GM12878 (cell line): ENCODE results near the gene HTR7. TPM values are rescaled to one million over a fixed set of nuclear protein-coding genes. Genes with fewer than 3 reads are reported as not detected.

Experiments
- ATAC-seq: fragments of 200-7000 bp; cut with Tn5 transposase; 3 replicates; pipeline ENCODE4 v1.9.1; 2020; ENCODE audit warnings: mild to moderate bottlenecking, moderate library complexity
- BruUV-seq: library from RNA; stranded (reverse); fragments of 400-500 nt; replicated peaks from 2 replicates; lab custom pipeline; 2021; lab: Mats Ljungman, UMichigan
- CTCF ChIA-PET: fragments of 300-600 bp; sonication (Branson Sonifier 250); formaldehyde crosslinking; extraction: SDS; loops from one replicate; lab custom pipeline; 2021; ENCODE audit warnings: inconsistent platforms; lab: Yijun Ruan, JAX
- POLR2A ChIA-PET: fragments of 350-600 bp; formaldehyde crosslinking; extraction: SDS; loops from one replicate; lab custom pipeline; 2021; ENCODE audit warnings: inconsistent platforms; lab: Charles Lee
- RAD21 ChIA-PET: fragments of 300-600 bp; sonication (Branson Sonifier 250); formaldehyde crosslinking; loops from one replicate; lab custom pipeline; 2023; ENCODE audit warnings: antibody characterized with exemption; ENCODE audit not compliant: unreplicated experiment; lab: Charles Lee
- SMC1A ChIA-PET: fragments of 300-600 bp; sonication (Branson Sonifier 250); formaldehyde crosslinking; loops from one replicate; lab custom pipeline; 2023; ENCODE audit not compliant: unreplicated experiment, uncharacterized antibody; lab: Charles Lee
- DNase-seq: peaks from one replicate; pipeline ENCODE4 v3.0.0-alpha.2; 2011; ENCODE audit warnings: low read depth, low spot score
- FAIRE-seq: peaks from 3 replicates; lab custom pipeline; 2011; peaks lifted over from hg19 to GRCh38; lab: Jason Lieb, UNC
- H2AFZ ChIP-seq: 2 replicates; pipeline ENCODE4 v1.6.0; 2011; ENCODE audit warnings: low read depth, low read length, control low read depth; ENCODE audit not compliant: control insufficient read depth
- H3K27ac ChIP-seq: 2 replicates; pipeline ENCODE4 v1.5.1; 2011; ENCODE audit warnings: control low read depth; ENCODE audit not compliant: control insufficient read depth, insufficient read depth
- H3K27me3 ChIP-seq, 2 experiments: replicated peaks in 1 of 2; 2 replicates each; pipeline versions ENCODE4 v1.6.0 to v1.6.1; 2011; ENCODE audit warnings: low read length in 1 of 2; ENCODE audit not compliant: control insufficient read depth in 2 of 2, insufficient read depth in 2 of 2
- H3K36me3 ChIP-seq, 2 experiments: 2 replicates each; pipeline ENCODE4 v1.5.1; 2011; ENCODE audit warnings: low read length in 1 of 2; ENCODE audit not compliant: control insufficient read depth in 2 of 2, insufficient read depth in 2 of 2
- H3K4me1 ChIP-seq: 2 replicates; pipeline ENCODE4 v1.6.1; 2011; ENCODE audit warnings: mild to moderate bottlenecking, low read length, moderate library complexity, mixed read lengths; ENCODE audit not compliant: control insufficient read depth, insufficient read depth
- H3K4me2 ChIP-seq: 2 replicates; pipeline ENCODE4 v1.6.0; 2011; ENCODE audit warnings: control low read depth; ENCODE audit not compliant: control insufficient read depth, insufficient read depth
- H3K4me3 ChIP-seq: fragments of 200-600 bp; sonication (generic); 2 replicates; pipeline ENCODE4 v1.5.1; 2016
- H3K79me2 ChIP-seq: 2 replicates; pipeline ENCODE4 v1.6.0; 2011; ENCODE audit warnings: low read length; ENCODE audit not compliant: control insufficient read depth, insufficient read depth
- H3K9ac ChIP-seq: 2 replicates; pipeline ENCODE4 v1.8.0; 2011; ENCODE audit warnings: low read length, control low read depth, mixed read lengths; ENCODE audit not compliant: control insufficient read depth, insufficient read depth
- H3K9me3 ChIP-seq: replicated peaks from 3 replicates; pipeline ENCODE4 v1.5.1; 2011; ENCODE audit warnings: mild to moderate bottlenecking, low read length; ENCODE audit not compliant: control insufficient read depth, insufficient read depth
- H4K20me1 ChIP-seq: 2 replicates; pipeline ENCODE4 v1.6.0; 2011; ENCODE audit not compliant: control insufficient read depth, insufficient read depth
- CHD4 ChIP-seq: fragments of 200-600 bp; sonication (generic); IDR thresholded peaks from 2 replicates; pipeline ENCODE4 v1.6.1; 2016; ENCODE audit warnings: mild to moderate bottlenecking
- HDAC6 ChIP-seq: fragments of 200-600 bp; sonication (generic); IDR thresholded peaks from one replicate; pipeline ENCODE4 v1.8.0; 2017; ENCODE audit warnings: antibody characterized with exemption; ENCODE audit not compliant: unreplicated experiment
- POLR2A ChIP-seq: IDR thresholded peaks from 2 replicates; pipeline ENCODE4 v1.6.1; 2011; ENCODE audit warnings: low read depth, mild to moderate bottlenecking, low read length
- RBBP5 ChIP-seq: fragments of 200-600 bp; sonication (generic); conservative IDR thresholded peaks from 2 replicates; pipeline ENCODE4 v1.6.1; 2016
- SPI1 ChIP-seq: IDR thresholded peaks from 2 replicates; pipeline ENCODE4 v1.6.1; 2011; ENCODE audit warnings: low read depth, mild to moderate bottlenecking, low read length, moderate library complexity, borderline replicate concordance; ENCODE audit not compliant: insufficient read depth
- TCF12 ChIP-seq: IDR thresholded peaks from 2 replicates; pipeline ENCODE4 v1.6.1; 2011; ENCODE audit warnings: low read depth, mild to moderate bottlenecking, low read length
- ZNF384 ChIP-seq: IDR thresholded peaks from 2 replicates; pipeline ENCODE4 v1.6.1; 2012; ENCODE audit warnings: low read depth, mild to moderate bottlenecking, low read length, improper control_type of control experiment, borderline replicate concordance
- WGBS: methylation state at CpG from one replicate; pipeline ENCODE4 v1.1.6; 2016; ENCODE audit warnings: low lambda C conversion rate; ENCODE audit not compliant: insufficient replicate concordance, insufficient coverage; ENCODE audit errors: missing lambda C conversion rate; 5-methylcytosine and 5-hydroxymethylcytosine counted together
- in situ Hi-C: fragments of 300-500 bp; cut with MboI; formaldehyde crosslinking; loops from 9 replicates; pipeline ENCODE4 v1.14.3; 2018; ENCODE audit warnings: mixed read lengths
- intact Hi-C: fragments of 100-400 bp; cut with micrococcal nuclease; formaldehyde crosslinking; loops from one replicate; pipeline ENCODE4 v1.14.2; 2022; ENCODE audit not compliant: unreplicated experiment
- polyA plus RNA-seq, 11 experiments: library from polyadenylated mRNA; depleted of rRNA in 4 of 11; unstranded in 6 of 11; stranded (reverse) in 5 of 11; fragments of >200 nt; fragmentation: Nextera tagmentation in 4 of 11; fragmentation: Illumina TruSeq in 1 of 11; extraction: Ambion mirVana in 4 of 11; extraction: Trizol in 1 of 11; gene quantifications; 1 replicate in 1 of 11; 2 replicates in 10 of 11; pipeline versions ENCODE4 v1.2.1 to v1.2.3, GENCODE V29; 2011 to 2016; ENCODE audit warnings: inconsistent platforms in 2 of 11, missing spikeins in 2 of 11, low read depth in 1 of 11
- total RNA-seq, 4 experiments: library from RNA; depleted of rRNA in 3 of 4; stranded (reverse); fragments of >200 nt in 3 of 4; fragmentation: Illumina TruSeq in 1 of 4; extraction: Trizol in 1 of 4; gene quantifications; 2 replicates each; pipeline versions ENCODE4 v1.2.1 to v1.2.3, GENCODE V29; 2013 to 2021
- TF ChIP-seq, protein P1 (sequence below): fragments of 450-650 bp; IDR thresholded peaks from 2 replicates; pipeline ENCODE4 v1.6.1; 2016; ENCODE audit warnings: mild to moderate bottlenecking, moderate library complexity, borderline replicate concordance
- TF ChIP-seq, protein P2 (sequence below): IDR thresholded peaks from 2 replicates; pipeline ENCODE4 v1.6.1; 2012; ENCODE audit warnings: low read depth, low read length, improper control_type of control experiment
- TF ChIP-seq, protein P3 (sequence below): fragments of 450-650 bp; IDR thresholded peaks from 2 replicates; pipeline ENCODE4 v1.6.1; 2016; ENCODE audit warnings: mild to moderate bottlenecking

Gene HTR7
- total and polyA plus RNA-seq, 10 of the 15 experiments (the other 5 are each of a cell fraction or from before 2014, with no cell fraction given): 0.01 to 1.3 (median 0.06) TPM; not detected in 4

DNA sequence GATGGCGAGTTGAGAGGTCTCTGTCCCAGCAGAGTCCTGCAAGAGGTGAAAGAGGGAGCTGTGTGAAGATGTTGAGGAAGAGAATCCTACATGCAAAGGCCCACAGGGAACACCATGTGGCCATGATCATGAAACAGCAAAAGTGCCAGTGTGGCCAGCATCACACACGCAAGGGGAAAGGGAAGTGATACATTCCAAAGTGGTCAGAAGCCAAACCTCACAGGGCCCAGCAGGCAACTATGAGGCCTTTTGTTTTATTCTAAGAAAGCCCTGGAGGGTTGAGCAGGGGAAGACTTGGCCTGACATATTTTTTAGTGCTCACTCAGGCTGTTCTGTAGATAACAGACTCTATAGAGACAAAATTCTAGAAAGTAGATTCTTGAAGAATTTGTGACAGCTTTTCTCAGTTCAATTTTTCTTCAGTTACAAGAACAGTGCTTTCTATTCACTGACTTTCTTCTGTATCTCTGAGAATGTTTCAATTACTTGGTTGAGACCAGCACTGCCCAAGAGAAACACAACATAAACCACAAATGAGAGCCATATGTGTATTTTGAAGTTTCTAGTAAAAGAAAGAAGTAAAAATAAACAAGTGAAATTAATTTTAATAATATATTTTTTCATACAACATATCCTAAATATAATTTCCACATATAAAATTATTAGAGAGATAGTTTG is 82.3 kb downstream of the HTR7 start (continued):
- TF ChIP-seq, protein P1, sequence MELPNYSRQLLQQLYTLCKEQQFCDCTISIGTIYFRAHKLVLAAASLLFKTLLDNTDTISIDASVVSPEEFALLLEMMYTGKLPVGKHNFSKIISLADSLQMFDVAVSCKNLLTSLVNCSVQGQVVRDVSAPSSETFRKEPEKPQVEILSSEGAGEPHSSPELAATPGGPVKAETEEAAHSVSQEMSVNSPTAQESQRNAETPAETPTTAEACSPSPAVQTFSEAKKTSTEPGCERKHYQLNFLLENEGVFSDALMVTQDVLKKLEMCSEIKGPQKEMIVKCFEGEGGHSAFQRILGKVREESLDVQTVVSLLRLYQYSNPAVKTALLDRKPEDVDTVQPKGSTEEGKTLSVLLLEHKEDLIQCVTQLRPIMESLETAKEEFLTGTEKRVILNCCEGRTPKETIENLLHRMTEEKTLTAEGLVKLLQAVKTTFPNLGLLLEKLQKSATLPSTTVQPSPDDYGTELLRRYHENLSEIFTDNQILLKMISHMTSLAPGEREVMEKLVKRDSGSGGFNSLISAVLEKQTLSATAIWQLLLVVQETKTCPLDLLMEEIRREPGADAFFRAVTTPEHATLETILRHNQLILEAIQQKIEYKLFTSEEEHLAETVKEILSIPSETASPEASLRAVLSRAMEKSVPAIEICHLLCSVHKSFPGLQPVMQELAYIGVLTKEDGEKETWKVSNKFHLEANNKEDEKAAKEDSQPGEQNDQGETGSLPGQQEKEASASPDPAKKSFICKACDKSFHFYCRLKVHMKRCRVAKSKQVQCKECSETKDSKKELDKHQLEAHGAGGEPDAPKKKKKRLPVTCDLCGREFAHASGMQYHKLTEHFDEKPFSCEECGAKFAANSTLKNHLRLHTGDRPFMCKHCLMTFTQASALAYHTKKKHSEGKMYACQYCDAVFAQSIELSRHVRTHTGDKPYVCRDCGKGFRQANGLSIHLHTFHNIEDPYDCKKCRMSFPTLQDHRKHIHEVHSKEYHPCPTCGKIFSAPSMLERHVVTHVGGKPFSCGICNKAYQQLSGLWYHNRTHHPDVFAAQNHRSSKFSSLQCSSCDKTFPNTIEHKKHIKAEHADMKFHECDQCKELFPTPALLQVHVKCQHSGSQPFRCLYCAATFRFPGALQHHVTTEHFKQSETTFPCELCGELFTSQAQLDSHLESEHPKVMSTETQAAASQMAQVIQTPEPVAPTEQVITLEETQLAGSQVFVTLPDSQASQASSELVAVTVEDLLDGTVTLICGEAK: no peak
- TF ChIP-seq SPI1 (peak; percentile 89; the same call in 1 of the 2 replicates), CHD4 (no peak), RBBP5 (no peak)

DNA sequence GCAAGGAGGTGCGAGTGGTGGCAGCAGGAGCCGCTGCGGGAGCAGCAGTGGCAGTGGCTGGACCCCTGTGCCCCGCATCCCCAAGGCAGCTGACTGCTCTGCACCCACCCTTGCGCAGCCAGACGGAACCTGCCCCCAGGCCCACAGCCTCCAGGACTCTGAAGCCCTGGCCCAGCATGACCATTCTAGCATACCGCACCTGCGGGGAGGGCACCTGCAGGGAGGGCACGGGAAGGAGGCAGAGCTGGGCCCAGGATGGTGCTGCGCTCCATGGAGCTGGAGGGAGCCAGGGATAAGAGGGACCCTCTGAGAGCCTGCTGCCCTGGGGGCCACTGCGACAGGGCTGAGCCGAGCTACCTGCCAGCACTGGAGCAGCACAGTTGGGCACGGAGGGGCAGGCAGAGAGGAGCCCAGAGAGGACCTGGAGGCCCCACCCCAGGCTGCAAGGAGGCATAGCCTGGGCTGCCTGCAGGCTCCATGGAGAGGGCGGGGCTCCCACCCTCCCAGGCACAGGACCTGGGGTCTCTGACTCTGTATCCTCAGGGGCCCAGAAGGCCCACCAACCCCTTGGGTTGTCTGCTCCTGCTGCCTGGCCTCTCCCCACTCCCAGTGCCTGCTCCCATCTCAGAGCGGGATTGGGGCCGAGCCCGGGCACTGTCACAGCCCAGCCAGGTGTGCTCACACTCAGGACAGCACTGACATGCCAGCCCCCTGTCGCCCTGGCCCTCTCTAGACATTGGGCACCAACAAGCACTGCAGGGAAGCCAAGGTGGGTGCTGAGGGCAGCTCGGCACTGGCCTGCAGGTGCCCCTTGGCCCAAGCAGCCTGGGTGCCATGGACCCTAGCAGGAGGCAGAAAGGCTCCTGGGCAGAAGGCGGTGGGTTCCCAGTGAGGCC is 87.6 kb downstream of the HTR7 start:
- DNase-seq: no peak
- CTCF ChIA-PET: interaction anchor here (0.7 to 2.9 kb wide), 3 partner anchors 8 to 20 kb away, joined by 3 to 8 read pairs (median 3); no protein-coding TSS in a partner anchor

More for the DNA sequence above, 87.6 kb downstream of the HTR7 start:
- no TSS peak for BruUV-seq
- Histone ChIP-seq H3K36me3 (no peaks in the 10 kb centered on the region), H2AFZ (no peak overlapping the region), H3K27ac (no peak overlapping the region), H4K20me1 (no peaks in the 10 kb centered on the region), H3K4me3 (no peak overlapping the region), H3K27me3 (no peaks in the 10 kb centered on the region), H3K4me2 (no peak overlapping the region), H3K4me1 (0 out of 2 replicates have a peak, but pooled peaks cover 2% of the 10 kb centered on the region), H3K9me3 (peaks cover 3% of the 10 kb centered on the region; the same call in 1 of the 3 replicates), H3K79me2 (no peaks in the 10 kb centered on the region), H3K9ac (no peak overlapping the region)
- intact Hi-C loops (no loop called here), in situ Hi-C loops (no loop called here)
- WGBS: 41% methylated on average over 20 of the region's 20 CpGs
- RAD21 ChIA-PET: no interaction called here
- POLR2A ChIA-PET: no interaction called here
- no peak for ATAC-seq
- FAIRE-seq: no peak
- no peak for TF ChIP-seq ZNF384
- TF ChIP-seq, protein P2, sequence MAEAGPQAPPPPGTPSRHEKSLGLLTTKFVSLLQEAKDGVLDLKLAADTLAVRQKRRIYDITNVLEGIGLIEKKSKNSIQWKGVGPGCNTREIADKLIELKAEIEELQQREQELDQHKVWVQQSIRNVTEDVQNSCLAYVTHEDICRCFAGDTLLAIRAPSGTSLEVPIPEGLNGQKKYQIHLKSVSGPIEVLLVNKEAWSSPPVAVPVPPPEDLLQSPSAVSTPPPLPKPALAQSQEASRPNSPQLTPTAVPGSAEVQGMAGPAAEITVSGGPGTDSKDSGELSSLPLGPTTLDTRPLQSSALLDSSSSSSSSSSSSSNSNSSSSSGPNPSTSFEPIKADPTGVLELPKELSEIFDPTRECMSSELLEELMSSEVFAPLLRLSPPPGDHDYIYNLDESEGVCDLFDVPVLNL: no peak
- TF ChIP-seq, protein P3, sequence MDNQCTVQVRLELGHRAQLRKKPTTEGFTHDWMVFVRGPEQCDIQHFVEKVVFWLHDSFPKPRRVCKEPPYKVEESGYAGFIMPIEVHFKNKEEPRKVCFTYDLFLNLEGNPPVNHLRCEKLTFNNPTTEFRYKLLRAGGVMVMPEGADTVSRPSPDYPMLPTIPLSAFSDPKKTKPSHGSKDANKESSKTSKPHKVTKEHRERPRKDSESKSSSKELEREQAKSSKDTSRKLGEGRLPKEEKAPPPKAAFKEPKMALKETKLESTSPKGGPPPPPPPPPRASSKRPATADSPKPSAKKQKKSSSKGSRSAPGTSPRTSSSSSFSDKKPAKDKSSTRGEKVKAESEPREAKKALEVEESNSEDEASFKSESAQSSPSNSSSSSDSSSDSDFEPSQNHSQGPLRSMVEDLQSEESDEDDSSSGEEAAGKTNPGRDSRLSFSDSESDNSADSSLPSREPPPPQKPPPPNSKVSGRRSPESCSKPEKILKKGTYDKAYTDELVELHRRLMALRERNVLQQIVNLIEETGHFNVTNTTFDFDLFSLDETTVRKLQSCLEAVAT: no peak
- TF ChIP-seq POLR2A: no peak
- no peak for TF ChIP-seq TCF12
- TF ChIP-seq HDAC6: no peak
- TF ChIP-seq, all 136 proteins: peak for 0
- SMC1A ChIA-PET: no interaction called here
